ENCODE measurements around the gene MED12L.

The MED12L gene

GRCh38 chr3:151452368-151452767, 366.9 kb downstream of the MED12L start:
- DNase-seq (ENCODE audit: low read depth in 2 of 2): no peak

- no peak for DNase-seq (ENCODE audit: low read depth in 2 of 2)
Observed at GRCh38 chr3:151452841-151453240, 367.4 kb downstream of the MED12L start.

DNA sequence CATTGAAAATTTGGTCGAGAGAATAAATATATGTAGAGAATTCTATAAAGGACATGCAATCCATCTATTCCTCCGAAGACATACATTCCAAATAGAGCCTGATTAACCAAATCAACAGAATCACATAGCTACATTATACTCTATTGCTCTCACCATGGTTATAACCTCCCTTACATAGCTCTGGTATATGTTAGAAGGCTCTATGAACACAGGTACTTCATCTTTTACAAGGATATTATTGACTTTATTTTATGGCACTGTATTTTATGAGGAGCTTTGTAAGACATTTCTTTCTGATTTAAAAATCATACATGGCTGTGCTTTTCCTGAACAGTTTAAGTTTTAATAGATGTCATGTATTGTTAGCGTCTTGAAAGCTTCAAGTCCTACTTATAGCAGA, 370.6 kb downstream of the MED12L start:
- DNase-seq (ENCODE audit: low read depth in 2 of 2): no peak

DNA sequence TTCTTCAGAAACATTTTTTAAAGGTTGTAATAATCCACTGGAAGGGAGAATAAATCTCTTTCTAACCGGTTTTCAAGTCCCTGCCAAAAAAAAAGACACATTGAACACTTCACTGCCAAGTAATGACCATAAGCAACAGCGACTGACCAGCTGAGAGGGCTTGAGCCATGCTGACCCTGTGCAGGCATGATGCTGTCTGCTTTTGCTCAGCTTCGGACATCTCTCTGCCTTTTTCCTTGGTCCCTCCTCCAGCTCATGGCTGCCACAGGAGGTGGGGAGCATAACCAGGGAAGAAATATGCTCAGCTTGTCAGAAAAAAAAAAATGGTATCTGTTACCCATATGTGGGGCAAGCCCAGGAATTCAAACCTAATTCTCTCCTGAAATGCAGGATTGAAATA, 373.9 kb downstream of the MED12L start:
- DNase-seq (ENCODE audit: low read depth in 2 of 2): no peak

DNA sequence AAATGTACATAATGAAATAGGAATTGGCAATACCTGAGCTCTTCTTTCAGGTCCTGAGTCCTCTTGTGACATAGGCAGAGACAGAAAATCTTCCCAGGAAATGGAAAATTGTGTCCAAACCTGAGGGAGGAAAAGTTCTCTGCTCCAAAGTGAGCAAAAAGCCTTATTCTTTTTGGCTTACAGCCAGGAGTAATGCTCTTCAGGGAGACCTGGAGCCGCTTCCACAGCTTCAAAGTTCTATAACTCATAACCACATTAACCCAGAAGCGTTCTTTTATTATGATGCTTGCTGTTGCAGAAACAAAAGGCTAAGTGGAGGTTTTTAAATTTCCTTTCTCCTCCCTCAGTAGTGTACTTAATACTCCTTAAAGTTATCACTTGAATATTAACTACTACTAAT, 374.8 kb downstream of the MED12L start:
- DNase-seq (ENCODE audit: low read depth in 2 of 2): no peak

DNA sequence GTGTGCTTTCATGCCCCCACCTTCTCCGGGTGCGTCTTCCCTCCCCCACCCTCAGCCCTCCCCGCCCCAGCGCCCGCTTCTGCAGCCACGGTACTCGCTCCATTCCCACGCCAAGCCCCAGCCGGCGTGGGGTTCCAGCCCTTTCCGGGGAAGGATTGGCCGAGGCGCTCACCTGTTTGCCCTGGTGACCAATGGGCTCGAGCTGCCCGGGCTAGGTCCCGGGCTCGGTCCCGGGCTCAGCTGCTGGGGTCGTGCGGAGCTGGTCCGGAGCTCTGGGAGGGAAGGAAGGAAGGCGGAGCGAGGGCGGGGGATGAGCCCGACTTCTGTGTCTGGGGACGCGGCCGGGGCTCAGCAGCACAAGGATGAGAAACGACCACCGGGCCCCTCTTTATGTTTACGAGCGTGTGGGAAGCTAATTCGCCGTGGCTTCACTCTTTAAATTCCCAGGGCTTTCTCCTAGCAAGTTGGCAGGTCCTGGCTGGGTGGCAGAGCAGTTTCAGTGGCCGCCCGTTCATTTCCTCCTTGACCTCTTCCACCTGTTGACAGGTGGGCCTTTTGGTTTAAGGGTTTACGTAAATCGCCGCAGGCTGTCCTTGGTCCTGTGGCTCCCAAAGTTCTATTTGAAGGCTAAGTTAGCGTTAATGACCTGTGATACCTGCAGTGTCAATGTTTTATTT, 375.4 kb downstream of the MED12L start, which contains the start of gene IGSF10:
IGSF10 (minus strand) TSS at position 288 of the 677 bp plus-strand sequence. CDS start 2,352 bp downstream, outside the sequence.
- DNase-seq (ENCODE audit: low read depth in 2 of 2): no peak

DNA sequence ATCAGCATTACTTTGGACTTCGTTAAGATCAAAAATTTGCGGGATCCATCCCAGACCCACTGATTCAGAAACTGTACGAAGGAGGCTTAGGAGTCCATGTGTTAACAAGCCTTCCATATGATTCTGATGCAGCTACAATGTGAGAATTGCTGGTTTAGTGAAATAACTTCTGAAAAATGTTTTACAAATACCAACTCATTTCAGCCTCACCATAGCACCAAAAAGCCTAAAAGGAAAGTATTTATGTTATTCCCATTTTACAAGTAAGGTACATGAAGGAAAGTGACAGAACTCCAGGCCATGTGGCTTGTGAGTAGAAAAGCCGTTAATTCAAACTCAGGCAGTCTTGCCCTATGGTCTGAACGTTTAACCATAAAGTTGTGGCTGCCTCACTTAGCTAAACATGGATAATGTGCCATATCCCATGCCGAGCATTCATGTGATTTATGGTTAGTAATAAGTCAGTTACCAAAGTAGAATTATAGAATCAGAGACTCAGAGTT, 376.9 kb downstream of the MED12L start:
- DNase-seq (ENCODE audit: low read depth in 2 of 2): no peak

- no peak for DNase-seq (ENCODE audit: low read depth in 2 of 2)
Observed at GRCh38 chr3:151462991-151463390, 377.5 kb downstream of the MED12L start.

DNA sequence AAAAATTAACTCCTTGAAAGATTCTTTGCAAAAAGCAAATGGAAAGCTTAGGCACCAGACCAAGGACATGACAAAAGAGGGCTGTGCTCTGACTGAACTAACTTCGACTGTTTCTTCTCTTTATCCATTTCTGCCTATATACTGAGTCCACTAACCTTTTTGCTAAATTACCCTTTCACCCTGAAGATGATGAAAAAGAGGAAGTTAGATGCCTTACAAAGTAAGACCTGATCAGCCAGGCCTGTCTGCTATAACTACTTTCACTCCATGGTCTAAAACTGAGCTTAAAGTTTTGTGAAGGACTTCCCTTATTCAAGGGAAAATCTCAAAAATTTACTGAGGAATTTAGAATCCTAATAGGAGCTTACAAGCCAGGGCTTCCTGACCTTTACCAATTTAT, 381.6 kb downstream of the MED12L start:
- DNase-seq (ENCODE audit: low read depth in 2 of 2): no peak

DNA sequence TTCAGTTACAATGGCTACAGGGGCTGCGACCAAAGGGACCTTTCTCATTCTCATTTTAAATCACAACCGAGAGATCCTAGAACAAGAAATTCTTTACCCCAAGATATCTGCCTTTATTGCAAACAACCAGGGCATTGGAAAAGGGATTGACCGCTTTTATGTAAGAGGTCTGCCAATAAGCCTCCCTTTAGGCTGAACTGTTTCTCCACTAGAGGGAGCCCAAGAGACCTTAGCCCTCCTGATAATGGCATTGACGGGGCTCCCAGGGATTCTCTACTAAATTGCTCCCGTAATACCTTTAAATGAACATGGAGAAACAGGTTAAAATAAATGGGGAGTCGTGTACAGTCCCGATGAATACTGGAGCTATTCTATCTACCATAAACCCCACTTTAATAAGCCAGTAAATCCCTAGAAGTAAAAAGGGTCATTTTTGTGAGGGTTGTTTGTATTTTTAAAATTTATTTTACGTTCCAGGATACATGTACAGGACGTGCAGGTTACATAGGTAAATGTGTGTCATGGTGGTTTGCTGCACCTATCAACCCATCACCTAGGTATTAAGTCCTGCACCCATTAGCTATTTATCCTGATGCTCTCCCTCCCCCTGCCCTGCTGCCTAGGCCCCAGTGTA, 382.9 kb downstream of the MED12L start:
- peak in 1 of 2 donors; percentile 37 for DNase-seq (ENCODE audit: low read depth in 2 of 2)

- DNase-seq (ENCODE audit: low read depth in 2 of 2): no peak
Observed at GRCh38 chr3:151476344-151477018, 391.0 kb downstream of the MED12L start.

GRCh38 chr3:151477591-151478334, 392.3 kb downstream of the MED12L start:
- DNase-seq (ENCODE audit: low read depth in 2 of 2): no peak

DNA sequence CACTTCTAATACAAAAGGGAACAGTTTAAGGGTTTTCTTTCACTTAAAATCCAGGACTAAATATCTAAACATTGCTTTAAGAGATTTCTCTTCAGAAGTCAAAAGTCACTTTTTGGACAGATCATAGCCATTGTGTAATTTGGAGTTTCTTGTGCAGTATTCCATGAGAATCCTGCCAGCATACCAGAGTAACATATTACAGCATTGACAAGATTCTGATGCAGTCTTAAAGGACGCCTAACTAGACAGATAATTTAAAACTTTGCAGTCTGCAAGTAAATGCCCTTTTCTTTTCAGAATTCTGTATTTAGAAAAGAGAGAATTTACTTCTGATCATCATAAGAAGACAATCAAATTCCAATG, 392.9 kb downstream of the MED12L start:
- no peak for DNase-seq (ENCODE audit: low read depth in 2 of 2)

DNA sequence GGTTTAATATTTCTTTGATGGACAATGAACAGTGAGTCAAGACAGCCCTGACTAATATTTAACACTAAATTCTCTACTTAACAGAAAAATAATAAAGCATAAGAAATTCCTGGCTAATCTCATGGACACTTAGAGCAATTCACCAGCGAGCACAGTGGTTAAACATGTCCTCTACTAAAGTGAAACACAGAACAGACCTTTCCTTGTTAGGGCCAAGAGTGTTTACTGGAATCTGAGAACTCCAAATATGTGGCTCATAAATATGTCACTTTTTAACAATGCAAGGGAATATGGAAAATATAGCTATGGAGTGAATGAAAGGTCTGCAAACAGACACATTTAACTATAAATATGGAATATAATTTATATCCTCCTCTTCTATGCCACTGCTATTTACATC, 394.0 kb downstream of the MED12L start:
- no peak for DNase-seq (ENCODE audit: low read depth in 2 of 2)

DNA sequence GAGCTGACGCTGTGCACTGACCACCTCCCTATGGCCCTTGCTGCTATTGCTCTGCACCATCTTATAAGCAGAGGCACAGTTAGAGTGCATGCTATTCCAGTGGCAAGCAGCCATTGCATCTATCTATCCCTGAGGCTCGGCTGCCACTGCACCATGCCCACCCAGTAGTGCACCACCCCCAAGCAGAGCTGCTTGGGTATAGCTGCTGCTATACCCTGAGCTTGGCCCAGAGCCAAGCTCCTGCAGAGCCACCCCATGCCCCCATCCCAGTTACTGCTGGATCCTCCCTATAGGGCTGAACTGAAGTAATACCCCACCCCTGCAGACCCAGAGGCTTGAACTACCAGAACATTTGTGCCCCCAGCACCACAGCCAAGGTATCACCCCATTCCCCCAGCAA, 395.0 kb downstream of the MED12L start:
- no peak for DNase-seq (ENCODE audit: low read depth in 2 of 2)

GRCh38 chr3:151483488-151483887, 398.0 kb downstream of the MED12L start:
- no peak for DNase-seq (ENCODE audit: low read depth in 2 of 2)

- no peak for DNase-seq (ENCODE audit: low read depth in 2 of 2)
Observed at GRCh38 chr3:151483961-151484520, 398.6 kb downstream of the MED12L start.

Data from activated CD4-positive, alpha-beta T cell treated with anti-CD3 and anti-CD28 coated beads for 24 hours (primary cell).